Suprapubic skin (tissue), 3 donors: ENCODE data around the gene MTERF4.

Experiments used
- CTCF ChIP-seq, 2 donors: fragments of 200-600 bp in 1 of 2; fragments of 450-650 bp in 1 of 2; sonication (generic) in 1 of 2; IDR thresholded peaks; one replicate each; pipeline ENCODE4 v1.5.1; 2016 to 2019; ENCODE audit warnings: antibody characterized with exemption in 2 of 2, mild to moderate bottlenecking in 1 of 2, moderate library complexity in 1 of 2
- EP300 ChIP-seq: sonication (generic); formaldehyde crosslinking; IDR thresholded peaks from one replicate; pipeline ENCODE4 v1.6.1; 2017; ENCODE audit warnings: antibody characterized with exemption
- POLR2A ChIP-seq, 2 donors: fragments of 450-650 bp; IDR thresholded peaks; one replicate each; pipeline ENCODE4 v1.6.1; 2017; ENCODE audit warnings: antibody characterized with exemption in 2 of 2, mild to moderate bottlenecking in 2 of 2, moderate library complexity in 2 of 2

GRCh38 chr2:241129086-241129871, 27.2 kb upstream of the MTERF4 start:
- TF ChIP-seq POLR2A (IDR thresholded peaks at IDR 0.05) (no peak), CTCF (IDR thresholded peaks at IDR 0.05) (no peak), EP300 (no peak)
